ENCODE data around the gene EPB41L1. TPM values are rescaled to one million over a fixed set of nuclear protein-coding genes. Genes with fewer than 3 reads are reported as not detected.

Gene EPB41L1
- 7.3 and 22.4 TPM in 2 replicates for total RNA-seq

DNA sequence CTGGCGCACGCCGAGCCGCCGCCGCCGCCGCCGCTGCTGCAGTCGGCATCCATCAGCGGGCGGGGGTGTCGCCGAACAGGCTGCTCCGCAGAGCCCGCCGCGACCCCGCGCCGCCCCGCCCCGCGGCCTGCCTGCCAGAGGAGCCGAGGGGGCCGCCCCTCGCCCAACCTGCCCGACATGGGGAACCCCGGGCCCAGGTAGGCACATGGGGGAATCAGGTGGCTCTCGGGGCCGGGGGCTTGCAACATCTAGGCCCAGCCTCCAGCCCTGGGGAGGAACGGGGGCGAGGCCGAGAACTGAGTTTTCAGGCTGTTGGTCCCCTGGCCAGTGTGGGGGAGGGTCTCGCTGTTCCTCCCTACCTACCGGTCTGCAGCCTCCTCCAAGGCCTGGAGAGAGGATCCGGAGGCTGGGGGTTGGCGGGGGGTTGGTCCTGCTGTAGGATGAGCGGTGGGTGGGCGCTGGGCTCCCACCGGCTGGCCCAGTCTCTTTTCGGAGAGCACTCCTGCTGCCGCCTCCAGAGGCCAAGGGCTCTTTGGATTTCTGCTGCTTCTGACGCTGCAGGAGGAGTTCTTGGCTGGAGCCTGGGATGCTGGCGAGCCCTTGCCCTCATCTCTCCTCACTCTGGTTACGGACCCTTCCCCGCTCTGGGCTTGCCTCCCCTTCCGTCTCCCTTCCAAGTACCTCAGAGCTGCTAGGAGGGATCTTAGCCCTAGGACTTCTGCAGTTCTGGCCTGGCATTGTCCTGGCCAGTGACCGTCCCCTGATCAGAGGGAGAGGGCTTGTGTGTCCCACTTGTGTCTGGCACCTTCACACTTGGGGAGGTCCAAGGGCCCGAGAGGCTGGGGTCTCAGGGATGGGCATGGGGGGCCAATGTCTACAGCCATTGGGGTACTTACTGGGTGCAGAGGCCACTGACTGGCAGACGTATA is at the start of gene EPB41L1:
Gene EPB41L1 (plus strand): TSS at position 41 of the 929 bp plus-strand sequence. CDS start 19,038 bp downstream, outside the sequence.
- DNase-seq (ENCODE audit: low read depth in 2 of 2) = no peak

- DNase-seq (ENCODE audit: low read depth in 2 of 2) = no peak
Measured at GRCh38 chr20:36104856-36105255, 49.7 kb upstream of the EPB41L1 start.

GRCh38 chr20:36105711-36106226 is 48.8 kb upstream of the EPB41L1 start:
- DNase-seq (ENCODE audit: low read depth in 2 of 2) = no peak

DNA sequence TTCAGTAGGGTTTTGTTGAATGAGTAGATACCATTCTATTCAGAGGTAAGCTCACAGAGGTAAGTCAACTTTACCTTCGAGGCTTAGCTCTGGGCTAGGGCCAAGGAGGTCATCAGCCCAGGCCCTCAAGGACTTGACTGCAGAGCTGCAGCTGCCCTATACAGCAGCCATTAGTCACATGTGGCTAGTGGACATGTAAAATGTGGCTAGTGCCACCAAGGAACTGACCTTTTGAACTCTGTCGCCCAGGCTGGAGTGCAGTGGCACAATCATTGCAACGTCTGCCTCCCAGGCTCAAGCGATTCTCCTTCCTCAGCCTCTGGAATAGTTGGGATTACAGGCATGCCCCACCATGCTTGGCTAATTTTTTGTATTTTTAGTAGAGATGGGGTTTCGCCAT is 47.9 kb upstream of the EPB41L1 start:
- no peak for DNase-seq (ENCODE audit: low read depth in 2 of 2)

DNA sequence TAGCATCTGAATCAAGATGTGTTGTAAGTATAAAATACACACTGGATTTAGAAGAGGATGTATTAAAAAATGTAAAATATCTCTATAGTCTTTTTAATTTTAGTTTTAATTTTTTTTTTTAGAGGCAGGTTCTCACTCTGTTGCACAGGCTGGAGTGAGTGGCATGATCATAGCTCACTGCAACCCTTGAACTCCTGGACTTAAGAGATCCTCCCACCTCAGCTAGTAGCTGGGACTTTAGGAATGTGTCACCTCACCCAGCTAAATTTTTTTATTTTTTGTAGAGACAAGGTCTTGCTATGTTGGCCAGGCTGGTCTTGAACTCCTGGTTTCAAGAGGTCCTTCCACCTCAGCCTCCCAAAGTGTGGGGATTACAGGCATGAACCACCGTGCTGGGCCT is 46.7 kb upstream of the EPB41L1 start:
- no peak for DNase-seq (ENCODE audit: low read depth in 2 of 2)

DNA sequence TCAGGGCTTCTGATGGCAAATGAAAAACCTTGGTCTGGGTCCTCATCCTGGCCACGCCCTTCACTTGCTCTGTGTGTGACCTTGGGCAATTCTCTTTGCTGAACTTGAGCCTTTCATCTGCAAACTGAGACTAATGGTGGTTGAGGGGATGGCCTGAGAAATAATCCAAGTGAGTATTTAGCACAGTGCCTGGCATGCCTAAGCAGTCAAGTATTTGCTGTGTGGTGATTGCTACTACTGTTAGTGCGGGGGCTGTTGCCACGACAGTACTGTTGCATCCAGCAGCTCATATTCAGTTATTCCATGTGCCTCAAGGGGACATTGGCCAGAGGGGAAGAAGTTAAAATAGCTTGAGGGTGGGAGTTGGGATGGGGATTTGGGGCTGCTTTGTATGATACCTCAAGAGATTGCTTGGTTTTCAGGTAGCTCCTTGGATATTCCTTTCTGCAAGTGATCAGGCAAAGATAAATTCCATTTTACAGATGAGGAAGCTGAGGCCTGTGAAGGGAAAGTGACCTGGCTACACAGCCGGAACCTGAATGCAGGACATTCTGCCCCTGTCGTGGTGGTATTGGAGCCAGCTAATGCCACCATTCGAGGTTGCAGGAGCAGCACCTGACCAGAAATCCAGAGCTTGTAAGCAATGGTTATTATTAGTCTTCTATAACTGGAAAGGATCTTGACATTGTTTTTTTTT is 45.1 kb upstream of the EPB41L1 start:
- DNase-seq (ENCODE audit: low read depth in 2 of 2) = no peak

- DNase-seq (ENCODE audit: low read depth in 2 of 2) = no peak
Measured at GRCh38 chr20:36110994-36111393, 43.5 kb upstream of the EPB41L1 start.

DNA sequence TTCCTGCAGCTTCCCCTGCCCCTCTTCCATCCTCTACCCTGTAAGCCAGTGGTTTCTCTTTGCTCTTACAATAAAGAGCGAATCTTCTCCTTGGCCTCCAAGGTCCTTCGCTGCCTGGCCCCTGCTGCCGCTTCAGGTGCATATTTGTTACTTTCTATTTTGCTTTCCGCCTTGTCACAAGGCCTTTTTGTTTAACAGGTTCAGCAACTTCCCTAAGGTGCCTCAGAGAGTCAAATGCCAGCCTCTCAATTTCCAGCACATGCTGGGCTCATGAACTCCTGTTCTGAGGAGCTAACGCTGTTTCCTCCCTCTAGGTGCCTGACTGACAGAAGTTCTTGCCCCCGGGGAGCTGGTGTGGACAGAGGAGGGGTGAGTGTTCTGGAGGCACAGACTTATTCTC is 42.4 kb upstream of the EPB41L1 start:
- no peak for DNase-seq (ENCODE audit: low read depth in 2 of 2)

GRCh38 chr20:36113036-36113435 is 41.5 kb upstream of the EPB41L1 start:
- no peak for DNase-seq (ENCODE audit: low read depth in 2 of 2)

- DNase-seq (ENCODE audit: low read depth in 2 of 2) = no peak
Measured at GRCh38 chr20:36113566-36114250, 40.8 kb upstream of the EPB41L1 start.

DNA sequence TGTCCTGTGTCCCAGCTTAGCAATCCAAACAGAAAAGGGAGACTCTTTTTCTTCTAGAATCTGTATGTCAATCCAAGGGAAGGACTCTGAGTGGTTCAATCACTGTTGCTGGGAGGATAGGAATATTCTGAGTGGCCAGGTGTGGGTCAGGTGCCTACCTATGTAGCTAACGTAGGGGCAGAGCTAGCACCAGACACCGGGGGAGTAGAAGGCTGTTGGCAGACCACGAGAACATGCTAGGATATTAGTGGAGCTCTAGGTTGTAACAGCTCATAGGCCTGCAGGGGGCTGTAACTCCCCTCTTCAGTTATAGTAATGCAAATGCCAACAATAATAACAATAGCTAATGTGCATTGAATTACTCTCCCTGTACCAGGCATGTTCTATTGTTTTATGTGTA is 39.8 kb upstream of the EPB41L1 start:
- no peak for DNase-seq (ENCODE audit: low read depth in 2 of 2)

DNA sequence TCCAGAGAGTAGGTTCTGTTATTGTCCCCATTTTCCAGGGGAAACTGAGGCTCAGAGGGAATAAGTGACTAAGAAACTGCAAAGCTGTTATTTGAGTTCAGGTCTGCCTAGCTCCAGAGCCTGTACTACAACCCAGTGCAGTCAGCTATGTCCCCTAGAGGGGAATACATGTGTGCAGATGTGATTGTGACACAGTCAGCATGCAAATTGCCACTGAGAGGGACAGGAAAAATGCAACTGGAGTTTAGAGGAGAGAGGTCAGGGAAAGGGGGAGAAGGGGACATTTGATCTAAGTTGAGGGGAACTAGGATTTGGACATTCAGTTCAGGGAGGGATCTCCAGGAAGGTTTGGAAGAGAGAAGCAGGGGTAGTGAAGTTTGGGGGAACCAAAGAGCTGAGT is 38.6 kb upstream of the EPB41L1 start:
- no peak for DNase-seq (ENCODE audit: low read depth in 2 of 2)

GRCh38 chr20:36116807-36117441 is 37.6 kb upstream of the EPB41L1 start:
- DNase-seq (ENCODE audit: low read depth in 2 of 2) = no peak

DNA sequence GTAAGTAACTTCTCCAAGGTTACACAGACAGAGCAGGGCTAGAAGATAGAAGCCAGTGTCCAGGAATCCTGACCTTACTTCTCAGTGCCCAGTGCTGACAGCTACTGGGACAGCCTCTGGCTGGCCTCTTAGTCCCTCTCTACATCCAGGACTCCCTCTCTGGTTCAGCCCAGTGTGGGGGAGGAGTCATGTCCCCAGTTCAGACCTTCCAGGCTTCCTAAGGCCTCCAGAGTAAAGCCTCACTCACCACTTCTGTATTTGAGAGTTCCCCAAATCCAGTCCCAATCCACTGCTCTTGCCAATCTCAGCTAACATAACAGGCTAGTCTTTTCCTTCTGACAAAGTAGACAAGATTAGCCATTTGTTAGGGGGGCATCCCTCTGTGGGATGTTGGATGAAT is 36.9 kb upstream of the EPB41L1 start:
- DNase-seq (ENCODE audit: low read depth in 2 of 2) = no peak

DNA sequence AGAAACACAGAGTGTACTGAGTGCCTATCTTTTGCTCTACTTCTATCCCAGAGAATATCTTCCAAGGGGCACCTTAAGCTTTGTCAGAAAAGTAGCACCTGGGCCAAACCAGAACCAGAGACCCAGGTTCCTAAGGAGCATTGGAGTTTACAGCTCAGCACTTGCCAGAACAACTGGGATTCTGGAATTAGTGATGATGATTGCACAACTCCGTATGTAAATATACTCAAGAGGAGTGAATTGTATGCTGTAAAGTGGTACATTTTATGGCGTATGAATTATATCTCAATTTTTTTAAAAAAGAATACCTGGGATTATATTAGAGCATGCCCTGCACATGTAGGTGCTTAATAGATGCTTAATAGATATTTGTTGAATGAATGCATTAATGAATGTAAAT is 36.2 kb upstream of the EPB41L1 start:
- no peak for DNase-seq (ENCODE audit: low read depth in 2 of 2)

GRCh38 chr20:36119537-36119936 is 35.0 kb upstream of the EPB41L1 start:
- DNase-seq (ENCODE audit: low read depth in 2 of 2) = no peak

GRCh38 chr20:36120241-36120640 is 34.3 kb upstream of the EPB41L1 start:
- DNase-seq (ENCODE audit: low read depth in 2 of 2) = no peak

DNA sequence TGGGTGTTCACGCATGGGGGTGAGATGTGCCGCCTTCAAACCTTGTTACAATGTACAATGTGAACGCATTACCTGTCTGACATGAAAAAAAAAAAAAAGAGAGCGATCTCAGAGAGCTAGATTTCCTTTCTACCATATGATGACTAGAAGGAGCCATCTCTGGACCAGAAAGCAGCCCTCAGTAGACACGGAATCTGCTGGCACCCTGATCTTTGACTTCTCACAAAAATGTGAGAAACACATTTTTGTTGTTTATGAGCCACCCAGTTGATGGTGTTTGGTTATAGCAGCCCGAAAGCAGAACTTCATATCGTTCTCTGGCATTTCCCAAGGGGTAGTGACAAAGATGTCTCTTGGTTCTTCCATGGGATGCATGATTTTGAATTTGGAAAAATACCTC is 33.5 kb upstream of the EPB41L1 start:
- no peak for DNase-seq (ENCODE audit: low read depth in 2 of 2)

- no peak for DNase-seq (ENCODE audit: low read depth in 2 of 2)
Measured at GRCh38 chr20:36121981-36122930, 32.3 kb upstream of the EPB41L1 start.

- no peak for DNase-seq (ENCODE audit: low read depth in 2 of 2)
Measured at GRCh38 chr20:36122931-36123288, 31.6 kb upstream of the EPB41L1 start.

Measured in dermis microvascular lymphatic vessel endothelial cell (primary cell).